Gastrocnemius medialis (tissue), 4 donors: Measurements from ENCODE around the gene APOBEC3G.

Experiments used
- CTCF ChIP-seq, 5 experiments: fragments of 450-650 bp in 3 of 5; fragments of 200-600 bp in 2 of 5; sonication (generic) in 2 of 5; IDR thresholded peaks in 4 of 5; conservative IDR thresholded peaks in 1 of 5; 1 replicate in 4 of 5; 2 replicates in 1 of 5; pipeline ENCODE4 v1.5.1; 2016 to 2019; ENCODE audit warnings: antibody characterized with exemption in 5 of 5, mild to moderate bottlenecking in 3 of 5, moderate library complexity in 3 of 5
- POLR2A ChIP-seq, 2 donors: fragments of 450-650 bp; IDR thresholded peaks; one replicate each; pipeline ENCODE4 v1.6.1; 2017; ENCODE audit warnings: antibody characterized with exemption in 2 of 2, mild to moderate bottlenecking in 2 of 2, moderate library complexity in 2 of 2

- TF ChIP-seq CTCF (IDR thresholded peaks at IDR 0.05 in 4 of 5, conservative IDR thresholded peaks at IDR 0.05 in 1 of 5): no peak
- no peak for TF ChIP-seq POLR2A (IDR thresholded peaks at IDR 0.05)
These were observed 46.9 kb downstream of the APOBEC3G start for GRCh38 chr22:39123751-39124581.
